Trophoblast cell (in vitro differentiated cells and primary cell): ENCODE data around the gene CATSPER1.

Experiments used
- DNase-seq, 2 donors: peaks; one replicate each; pipeline ENCODE4 v3.0.0-alpha.2; 2016
- H2AFZ ChIP-seq: 2 replicates; pipeline ENCODE4 v1.6.1; 2013; ENCODE audit warnings: low read length, moderate library complexity, mild to moderate bottlenecking; ENCODE audit not compliant: insufficient read depth, poor library complexity
- H2AK5ac ChIP-seq: 2 replicates; pipeline ENCODE4 v1.6.1; 2013; ENCODE audit warnings: mild to moderate bottlenecking, low read length
- H2BK120ac ChIP-seq: 2 replicates; pipeline ENCODE4 v1.6.1; 2013; ENCODE audit warnings: low read length, mild to moderate bottlenecking, moderate library complexity; ENCODE audit not compliant: insufficient read depth, poor library complexity
- H2BK12ac ChIP-seq: 2 replicates; pipeline ENCODE4 v1.6.1; 2013; ENCODE audit warnings: mild to moderate bottlenecking, low read length, moderate library complexity
- H2BK5ac ChIP-seq: 2 replicates; pipeline ENCODE4 v1.6.1; 2013; ENCODE audit warnings: low read length, low read depth, moderate library complexity, mild to moderate bottlenecking; ENCODE audit not compliant: poor library complexity
- H3K14ac ChIP-seq: 2 replicates; pipeline ENCODE4 v1.6.1; 2013; ENCODE audit warnings: mild to moderate bottlenecking, low read length
- H3K18ac ChIP-seq: 2 replicates; pipeline ENCODE4 v1.6.1; 2013; ENCODE audit warnings: mild to moderate bottlenecking, low read length
- H3K23ac ChIP-seq: 2 replicates; pipeline ENCODE4 v1.6.1; 2013; ENCODE audit warnings: low read length
- H3K27ac ChIP-seq: 2 replicates; pipeline ENCODE4 v1.5.1; 2013; ENCODE audit warnings: low read depth, mild to moderate bottlenecking, inconsistent platforms, low read length, moderate library complexity
- H3K27me3 ChIP-seq: 2 replicates; pipeline ENCODE4 v1.6.1; 2013; ENCODE audit warnings: inconsistent platforms, mild to moderate bottlenecking, low read length, moderate library complexity; ENCODE audit not compliant: insufficient read depth
- H3K36me3 ChIP-seq, 2 experiments: 1 replicate in 1 of 2; 2 replicates in 1 of 2; pipeline ENCODE4 v1.6.1; 2013; ENCODE audit warnings: low read length in 2 of 2, mild to moderate bottlenecking in 2 of 2, moderate library complexity in 1 of 2; ENCODE audit not compliant: insufficient read depth in 2 of 2, control insufficient read depth in 1 of 2
- H3K4ac ChIP-seq: 2 replicates; pipeline ENCODE4 v1.6.1; 2013; ENCODE audit warnings: low read depth, mild to moderate bottlenecking, low read length, moderate library complexity
- H3K4me1 ChIP-seq, 2 experiments: 1 replicate in 1 of 2; 2 replicates in 1 of 2; pipeline ENCODE4 v1.6.1; 2013; ENCODE audit warnings: low read length in 2 of 2, mild to moderate bottlenecking in 2 of 2, moderate library complexity in 1 of 2; ENCODE audit not compliant: insufficient read depth in 2 of 2, control insufficient read depth in 1 of 2
- H3K4me2 ChIP-seq: 2 replicates; pipeline ENCODE4 v1.6.1; 2013; ENCODE audit warnings: inconsistent platforms, mild to moderate bottlenecking, low read length, moderate library complexity
- H3K4me3 ChIP-seq: 2 replicates; pipeline ENCODE4 v1.5.1; 2013; ENCODE audit warnings: mild to moderate bottlenecking, low read depth, low read length, inconsistent platforms
- H3K79me1 ChIP-seq: one replicate; pipeline ENCODE4 v1.6.1; 2013; ENCODE audit warnings: low read length
- H3K79me2 ChIP-seq: 2 replicates; pipeline ENCODE4 v1.6.1; 2013; ENCODE audit warnings: low read length, mild to moderate bottlenecking; ENCODE audit not compliant: control insufficient read depth, insufficient read depth, poor library complexity
- H3K9ac ChIP-seq: 2 replicates; pipeline ENCODE4 v1.6.1; 2013; ENCODE audit warnings: mild to moderate bottlenecking, low read length
- H3K9me3 ChIP-seq: 2 replicates; pipeline ENCODE4 v1.6.1; 2013; ENCODE audit warnings: low read depth, mild to moderate bottlenecking, control low read depth, inconsistent platforms, low read length; ENCODE audit not compliant: insufficient read depth
- H4K12ac ChIP-seq: 2 replicates; pipeline ENCODE4 v1.6.1; 2013; ENCODE audit warnings: low read depth, mild to moderate bottlenecking, low read length, moderate library complexity
- H4K8ac ChIP-seq: 2 replicates; pipeline ENCODE4 v1.6.1; 2013; ENCODE audit warnings: low read depth, mild to moderate bottlenecking, low read length, moderate library complexity
- H4K91ac ChIP-seq: one replicate; pipeline ENCODE4 v1.6.1; 2013; ENCODE audit warnings: low read depth, mild to moderate bottlenecking, low read length, moderate library complexity
- WGBS: extraction: QIAGEN DNeasy Blood & Tissue Kit; methylation state at CpG from one replicate; pipeline ENCODE4 v1.1.7; 2013; ENCODE audit warnings: missing lambda C conversion rate; ENCODE audit not compliant: insufficient read length, insufficient coverage; ENCODE audit errors: extremely low coverage; 5-methylcytosine and 5-hydroxymethylcytosine counted together

Gene CATSPER1

DNA sequence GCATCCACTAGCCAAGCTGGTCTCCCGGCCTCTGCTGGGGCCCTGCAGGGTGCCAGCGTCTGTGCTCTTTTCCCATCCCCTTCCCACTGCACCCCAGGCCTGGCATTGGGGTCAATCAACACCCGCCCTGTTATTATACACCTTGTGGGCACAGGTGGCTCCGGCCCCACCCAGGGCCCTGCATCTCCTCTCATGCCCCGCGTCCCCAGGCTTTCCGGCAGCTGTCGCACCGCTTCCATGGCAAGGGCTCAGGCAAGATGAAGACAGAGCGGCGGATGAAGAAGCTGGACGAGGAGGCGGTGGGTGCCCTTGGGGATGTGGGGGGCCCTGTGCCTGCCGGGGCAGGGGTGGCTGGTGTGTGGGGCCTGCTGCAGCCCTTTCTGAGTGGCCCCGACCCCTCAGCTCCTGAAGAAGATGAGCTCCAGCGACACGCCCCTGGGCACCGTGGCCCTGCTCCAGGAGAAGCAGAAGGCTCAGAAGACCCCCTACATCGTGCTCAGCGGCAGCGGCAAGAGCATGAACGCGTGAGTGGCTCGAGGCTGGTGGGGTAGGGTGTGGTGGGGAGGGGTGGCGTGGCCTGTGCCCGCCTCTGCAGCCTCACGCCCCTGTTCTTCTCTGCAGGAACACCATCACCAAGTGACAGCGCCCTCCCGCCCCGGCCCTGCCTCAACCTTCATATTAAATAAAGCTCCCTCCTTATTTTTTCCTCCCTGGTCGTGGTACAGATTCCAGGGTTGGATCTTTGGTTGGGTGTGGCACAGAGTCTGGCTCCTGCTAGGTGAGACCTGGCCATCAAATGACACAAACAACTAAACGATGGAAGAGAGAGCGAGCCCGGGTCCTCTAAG, 47.7 kb downstream of the CATSPER1 start:
- Histone ChIP-seq H3K4me1 (no peaks in the 10 kb centered on the region), H4K91ac (no peak overlapping the region), H2BK5ac (no peak overlapping the region), H3K79me1 (no peaks in the 10 kb centered on the region), H4K8ac (no peak overlapping the region), H3K4me3 (no peak overlapping the region), H2BK12ac (no peak overlapping the region), H2BK120ac (no peak overlapping the region), H3K36me3 (peaks cover 48% of the 10 kb centered on the region in 2 experiments), H4K12ac (no peak overlapping the region), H3K9ac (no peak overlapping the region), H3K23ac (no peak overlapping the region), H3K27ac (no peak overlapping the region), H3K4me2 (no peak overlapping the region), H3K4ac (no peak overlapping the region), H2AK5ac (no peak overlapping the region), H3K18ac (no peak overlapping the region), H3K14ac (no peak overlapping the region), H2AFZ (no peak overlapping the region), H3K9me3 (no peaks in the 10 kb centered on the region), H3K27me3 (no peaks in the 10 kb centered on the region), H3K79me2 (no peaks in the 10 kb centered on the region)
- WGBS, result no CpG with 5 or more reads among the region's 34 CpGs
- no peak for DNase-seq

DNA sequence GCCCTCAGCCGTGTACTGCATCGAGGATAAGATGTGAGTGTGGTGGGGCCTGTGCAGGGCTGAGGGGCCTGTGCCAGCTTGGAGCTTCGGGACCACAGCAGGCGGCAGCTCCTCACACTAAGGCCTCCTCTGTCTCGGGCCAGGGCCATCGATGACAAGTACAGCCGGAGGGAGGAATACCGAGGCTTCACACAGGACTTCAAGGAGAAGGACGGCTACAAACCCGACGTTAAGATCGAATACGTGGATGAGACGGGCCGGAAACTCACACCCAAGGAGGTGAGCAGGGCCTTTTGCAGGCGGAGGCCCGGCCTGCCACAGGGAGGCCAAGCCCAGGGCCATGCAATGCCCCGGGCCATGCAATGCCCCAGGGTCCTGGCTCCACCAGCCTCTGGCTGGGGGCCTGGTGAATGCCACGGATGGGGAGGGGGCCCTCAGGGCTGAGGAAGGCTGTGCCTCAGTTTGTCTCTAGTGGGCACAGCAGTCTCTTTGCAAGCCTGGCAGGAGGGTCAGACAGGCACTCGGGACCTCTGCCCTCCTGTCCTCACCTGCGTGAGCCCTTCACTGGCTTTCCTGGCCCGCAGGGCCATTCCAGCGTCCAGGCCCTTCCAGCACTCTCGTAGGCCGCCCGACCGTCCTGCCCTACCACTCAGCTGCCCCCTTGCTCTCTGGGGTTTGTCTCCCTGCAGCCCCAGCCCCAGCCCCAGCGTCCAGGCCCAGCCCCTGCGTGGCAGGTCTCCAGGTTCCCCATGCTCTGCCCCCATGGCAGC, 48.5 kb downstream of the CATSPER1 start:
- Histone ChIP-seq H3K4me3 (no peak overlapping the region), H2AFZ (no peak overlapping the region), H3K36me3 (peaks cover 52% of the 10 kb centered on the region in 2 experiments), H3K9ac (no peak overlapping the region), H2BK5ac (no peak overlapping the region), H4K91ac (no peak overlapping the region), H4K8ac (no peak overlapping the region), H3K4me2 (no peak overlapping the region), H3K4me1 (no peaks in the 10 kb centered on the region), H3K14ac (no peak overlapping the region), H2BK12ac (no peak overlapping the region), H3K18ac (no peak overlapping the region), H3K79me1 (no peaks in the 10 kb centered on the region), H3K27ac (no peak overlapping the region), H3K27me3 (no peaks in the 10 kb centered on the region), H2BK120ac (no peak overlapping the region), H4K12ac (no peak overlapping the region), H3K23ac (no peak overlapping the region), H3K4ac (no peak overlapping the region), H3K79me2 (no peaks in the 10 kb centered on the region), H3K9me3 (no peaks in the 10 kb centered on the region), H2AK5ac (no peak overlapping the region)
- DNase-seq, result no peak
- no CpG with 5 or more reads among the region's 29 CpGs for WGBS

DNA sequence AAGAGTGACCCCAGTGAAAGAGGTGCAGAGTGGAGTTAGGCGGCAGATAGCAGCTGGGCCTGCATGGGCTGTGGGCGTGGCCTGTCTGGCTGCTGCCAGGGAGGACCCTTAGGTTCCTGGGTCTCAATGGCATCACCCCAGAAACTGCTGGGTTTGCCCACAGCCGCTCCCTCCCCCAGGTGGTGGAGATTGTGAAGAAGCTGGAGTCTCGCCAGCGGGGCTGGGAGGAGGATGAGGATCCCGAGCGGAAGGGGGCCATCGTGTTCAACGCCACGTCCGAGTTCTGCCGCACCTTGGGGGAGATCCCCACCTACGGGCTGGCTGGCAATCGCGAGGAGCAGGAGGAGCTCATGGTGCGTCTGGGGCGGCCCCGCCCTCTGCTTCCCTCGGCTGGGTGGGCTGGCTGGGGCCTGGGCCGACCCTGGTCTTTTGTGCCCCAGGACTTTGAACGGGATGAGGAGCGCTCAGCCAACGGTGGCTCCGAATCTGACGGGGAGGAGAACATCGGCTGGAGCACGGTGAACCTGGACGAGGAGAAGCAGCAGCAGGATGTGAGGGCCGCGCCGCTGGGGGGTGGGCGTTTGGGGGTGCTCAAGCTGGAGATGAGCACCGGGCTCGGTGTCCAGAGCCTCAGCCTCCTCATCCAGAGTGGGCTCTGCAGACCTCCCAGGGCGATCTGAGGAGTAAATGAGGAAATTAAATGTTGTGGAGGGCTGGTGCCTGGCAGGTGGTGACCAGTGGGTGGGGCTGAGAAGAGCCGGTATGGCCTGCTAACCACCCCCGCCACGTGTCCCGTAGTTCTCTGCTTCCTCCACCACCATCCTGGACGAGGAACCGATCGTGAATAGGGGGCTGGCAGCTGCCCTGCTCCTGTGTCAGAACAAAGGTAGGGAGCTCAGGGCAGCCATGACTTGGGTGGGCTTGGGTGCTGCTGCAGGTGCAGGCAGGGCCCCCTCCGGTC, 49.8 kb downstream of the CATSPER1 start:
- Histone ChIP-seq H3K79me1 (no peaks in the 10 kb centered on the region), H3K4me2 (no peak overlapping the region), H3K9ac (no peak overlapping the region), H3K27me3 (no peaks in the 10 kb centered on the region), H4K8ac (no peak overlapping the region), H2BK12ac (no peak overlapping the region), H4K12ac (no peak overlapping the region), H3K4me3 (no peak overlapping the region), H2BK120ac (no peak overlapping the region), H3K36me3 (peaks cover 56 to 57% of the 10 kb centered on the region in 2 experiments), H3K27ac (no peak overlapping the region), H3K4me1 (no peaks in the 10 kb centered on the region), H3K4ac (no peak overlapping the region), H2AK5ac (no peak overlapping the region), H2BK5ac (no peak overlapping the region), H2AFZ (no peak overlapping the region), H3K14ac (no peak overlapping the region), H3K79me2 (no peaks in the 10 kb centered on the region), H3K23ac (no peak overlapping the region), H4K91ac (no peak overlapping the region), H3K9me3 (no peaks in the 10 kb centered on the region), H3K18ac (no peak overlapping the region)
- WGBS, result no CpG with 5 or more reads among the region's 43 CpGs
- no peak for DNase-seq

DNA sequence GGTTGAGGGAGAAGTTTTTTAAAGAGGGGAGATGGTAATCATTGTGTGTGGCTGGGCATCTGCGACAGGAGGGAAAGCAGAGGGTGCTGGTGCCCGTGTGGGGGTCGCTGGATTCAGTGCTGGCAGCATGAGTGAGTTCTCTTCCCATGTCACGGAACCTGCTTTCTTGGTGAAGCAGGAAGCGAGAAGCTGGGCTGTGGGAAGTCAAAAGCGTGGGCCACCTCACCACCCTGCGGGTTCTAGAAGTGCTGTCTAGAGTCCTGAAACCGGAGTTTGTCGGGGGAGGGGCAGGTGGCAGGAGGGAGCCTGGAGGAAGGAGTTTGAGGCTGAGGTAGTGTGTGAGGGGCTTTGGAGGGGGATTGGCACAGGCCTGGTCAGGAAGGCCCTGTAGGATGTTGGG, 50.5 kb downstream of the CATSPER1 start:
- Histone ChIP-seq H2BK12ac (no peak overlapping the region), H3K27me3 (no peaks in the 10 kb centered on the region), H3K79me2 (no peaks in the 10 kb centered on the region), H3K4ac (no peak overlapping the region), H4K91ac (no peak overlapping the region), H3K27ac (no peak overlapping the region), H3K4me1 (no peaks in the 10 kb centered on the region), H3K4me3 (no peak overlapping the region), H2AFZ (no peak overlapping the region), H2AK5ac (no peak overlapping the region), H2BK5ac (no peak overlapping the region), H3K9ac (no peak overlapping the region), H3K23ac (no peak overlapping the region), H2BK120ac (no peak overlapping the region), H3K9me3 (no peaks in the 10 kb centered on the region), H3K36me3 (peaks cover 56 to 57% of the 10 kb centered on the region in 2 experiments), H3K14ac (no peak overlapping the region), H4K8ac (no peak overlapping the region), H4K12ac (no peak overlapping the region), H3K4me2 (no peak overlapping the region), H3K18ac (no peak overlapping the region), H3K79me1 (no peaks in the 10 kb centered on the region)
- no CpG with 5 or more reads among the region's 9 CpGs for WGBS
- no peak for DNase-seq
